GM21447 (cell line): ENCODE results near the gene SPAAR.
"Not testable (repeated sequence)": the region's sequence is repeated elsewhere in the genome, so short reads cannot be mapped to it uniquely, and the experiment has no call there.

Experiments used
- ATAC-seq: cut with Tn5 transposase; IDR thresholded peaks from one replicate; pipeline ENCODE4 v1.9.1; 2021; ENCODE audit not compliant: unreplicated experiment

The SPAAR gene

GRCh38 chr9:35903049-35903448 lies 6.2 kb upstream of the SPAAR start:
- no peak for ATAC-seq

- ATAC-seq: no peak
These were observed 5.0 kb upstream of the SPAAR start for GRCh38 chr9:35904338-35904737.

GRCh38 chr9:35905051-35905781 lies 4.1 kb upstream of the SPAAR start:
- ATAC-seq: no peak

GRCh38 chr9:35905912-35906679 lies 3.2 kb upstream of the SPAAR start, which contains the start of gene HRCT1:
TSS of gene HRCT1 (plus strand) at chr9:35906202. CDS start at chr9:35906288, 86 bp downstream.
- ATAC-seq: no peak

GRCh38 chr9:35906923-35907699 lies 2.2 kb upstream of the SPAAR start:
- no peak for ATAC-seq

- ATAC-seq: no peak
These were observed 1.4 kb upstream of the SPAAR start for GRCh38 chr9:35907711-35908503.

- no peak for ATAC-seq
These were observed 675 bp upstream of the SPAAR start for GRCh38 chr9:35908504-35909125.

GRCh38 chr9:35909687-35910612 lies 660 bp downstream of the SPAAR start:
- no peak for ATAC-seq

GRCh38 chr9:35910613-35911359 lies 1.5 kb downstream of the SPAAR start:
- no peak for ATAC-seq

- no peak for ATAC-seq
These were observed 2.4 kb downstream of the SPAAR start for GRCh38 chr9:35911690-35912089.

GRCh38 chr9:35912791-35913400 lies 3.6 kb downstream of the SPAAR start:
- ATAC-seq: no peak

GRCh38 chr9:35913429-35913828 lies 4.1 kb downstream of the SPAAR start:
- ATAC-seq: not testable (repeated sequence)

GRCh38 chr9:35914301-35914807 lies 5.1 kb downstream of the SPAAR start:
- ATAC-seq: no peak

- no peak for ATAC-seq
These were observed 6.5 kb downstream of the SPAAR start for GRCh38 chr9:35915681-35916294.

GRCh38 chr9:35917261-35917660 lies 8.0 kb downstream of the SPAAR start:
- no peak for ATAC-seq

- no peak for ATAC-seq
These were observed 9.5 kb downstream of the SPAAR start for GRCh38 chr9:35918780-35919179.

GRCh38 chr9:35919212-35920008 lies 10.1 kb downstream of the SPAAR start:
- no peak for ATAC-seq
